ENCODE data around the gene UQCRC1. TPM values are rescaled to one million over a fixed set of nuclear protein-coding genes. Genes with fewer than 3 reads are reported as not detected.

UQCRC1 gene
- total and polyA plus RNA-seq, 2 donors (not counting 1 experiment from before 2014, with no cell fraction given) = 226 to 366 TPM

GRCh38 chr3:48591886-48592518 lies 17.4 kb downstream of the UQCRC1 start:
- Histone ChIP-seq H3K4me1 (ENCODE audit: control insufficient read depth, extremely low read depth, insufficient read depth, low read length) (peaks cover 20% of the 10 kb centered on the region), H3K4me3 (replicated peaks in 1 of 4; ENCODE audit: control extremely low read depth in 1 of 4, insufficient read depth in 1 of 4, low read depth in 3 of 4, low read length in 4 of 4) (no peak overlapping the region)

GRCh38 chr3:48591436-48591835 lies 18.0 kb downstream of the UQCRC1 start:
- no peak overlapping the region for H3K9ac ChIP-seq (ENCODE audit: insufficient read depth, low read length)
- H3K9me3 ChIP-seq (ENCODE audit: control insufficient read depth, insufficient read depth, low read depth, low read length) = no peaks in the 10 kb centered on the region
- H3K4me3 ChIP-seq (replicated peaks in 1 of 4; ENCODE audit: control extremely low read depth in 1 of 4, insufficient read depth in 1 of 4, low read depth in 3 of 4, low read length in 4 of 4) = no peak overlapping the region
- H2AFZ ChIP-seq (ENCODE audit: low read length) = no peak overlapping the region
- H4K20me1 ChIP-seq (ENCODE audit: control insufficient read depth, extremely low read depth, insufficient read depth, low read length) = no peaks in the 10 kb centered on the region
- no peak for DNase-seq (ENCODE audit: low read depth in 2 of 2)
- H3K27ac ChIP-seq (ENCODE audit: insufficient read depth, low read length) = no peak overlapping the region
- TF ChIP-seq EZH2 (IDR thresholded peaks at IDR 0.05; ENCODE audit: low read length, missing control alignments) = no peak
- TF ChIP-seq CTCF (conservative IDR thresholded peaks at IDR 0.05 in 1 of 2, IDR thresholded peaks at IDR 0.05 in 1 of 2; ENCODE audit: low read depth in 1 of 2, low read length in 2 of 2) = no peak
- peaks cover 19% of the 10 kb centered on the region for H3K4me1 ChIP-seq (ENCODE audit: control insufficient read depth, extremely low read depth, insufficient read depth, low read length)
- H3K36me3 ChIP-seq (ENCODE audit: control insufficient read depth, insufficient read depth, low read length) = peaks cover 7% of the 10 kb centered on the region
- H3K4me2 ChIP-seq (ENCODE audit: extremely low read depth, insufficient read depth, low read length) = no peak overlapping the region
- no peaks in the 10 kb centered on the region for H3K79me2 ChIP-seq (ENCODE audit: control insufficient read depth, insufficient read depth, low read length)
- H3K27me3 ChIP-seq (ENCODE audit: control insufficient read depth, insufficient read depth, low read length) = no peaks in the 10 kb centered on the region

More at GRCh38 chr3:48591886-48592518, 17.4 kb downstream of the UQCRC1 start:
- no peaks in the 10 kb centered on the region for H3K9me3 ChIP-seq (ENCODE audit: control insufficient read depth, insufficient read depth, low read depth, low read length)
- no peak overlapping the region for H3K4me2 ChIP-seq (ENCODE audit: extremely low read depth, insufficient read depth, low read length)
- H3K27ac ChIP-seq (ENCODE audit: insufficient read depth, low read length) = no peak overlapping the region
- no peaks in the 10 kb centered on the region for H4K20me1 ChIP-seq (ENCODE audit: control insufficient read depth, extremely low read depth, insufficient read depth, low read length)
- no peaks in the 10 kb centered on the region for H3K79me2 ChIP-seq (ENCODE audit: control insufficient read depth, insufficient read depth, low read length)
- no peak overlapping the region for H3K9ac ChIP-seq (ENCODE audit: insufficient read depth, low read length)
- DNase-seq (ENCODE audit: low read depth in 2 of 2) = no peak
- H2AFZ ChIP-seq (ENCODE audit: low read length) = no peak overlapping the region
- TF ChIP-seq CTCF (conservative IDR thresholded peaks at IDR 0.05 in 1 of 2, IDR thresholded peaks at IDR 0.05 in 1 of 2; ENCODE audit: low read depth in 1 of 2, low read length in 2 of 2) (no peak), EZH2 (IDR thresholded peaks at IDR 0.05; ENCODE audit: low read length, missing control alignments) (no peak)
- no peaks in the 10 kb centered on the region for H3K27me3 ChIP-seq (ENCODE audit: control insufficient read depth, insufficient read depth, low read length)
- H3K36me3 ChIP-seq (ENCODE audit: control insufficient read depth, insufficient read depth, low read length) = peaks cover 7% of the 10 kb centered on the region

GRCh38 chr3:48588230-48588629 lies 21.2 kb downstream of the UQCRC1 start:
- Histone ChIP-seq H3K4me3 (replicated peaks in 1 of 4; ENCODE audit: control extremely low read depth in 1 of 4, insufficient read depth in 1 of 4, low read depth in 3 of 4, low read length in 4 of 4) (no peak overlapping the region), H2AFZ (ENCODE audit: low read length) (no peak overlapping the region), H3K4me2 (ENCODE audit: extremely low read depth, insufficient read depth, low read length) (no peak overlapping the region), H3K9ac (ENCODE audit: insufficient read depth, low read length) (no peak overlapping the region), H4K20me1 (ENCODE audit: control insufficient read depth, extremely low read depth, insufficient read depth, low read length) (no peaks in the 10 kb centered on the region), H3K36me3 (ENCODE audit: control insufficient read depth, insufficient read depth, low read length) (peaks cover 7% of the 10 kb centered on the region), H3K79me2 (ENCODE audit: control insufficient read depth, insufficient read depth, low read length) (no peaks in the 10 kb centered on the region), H3K27me3 (ENCODE audit: control insufficient read depth, insufficient read depth, low read length) (no peaks in the 10 kb centered on the region), H3K27ac (ENCODE audit: insufficient read depth, low read length) (no peak overlapping the region), H3K9me3 (ENCODE audit: control insufficient read depth, insufficient read depth, low read depth, low read length) (no peaks in the 10 kb centered on the region), H3K4me1 (ENCODE audit: control insufficient read depth, extremely low read depth, insufficient read depth, low read length) (no peaks in the 10 kb centered on the region)
- no peak for DNase-seq (ENCODE audit: low read depth in 2 of 2)
- TF ChIP-seq EZH2 (IDR thresholded peaks at IDR 0.05; ENCODE audit: low read length, missing control alignments) (no peak), CTCF (conservative IDR thresholded peaks at IDR 0.05 in 1 of 2, IDR thresholded peaks at IDR 0.05 in 1 of 2; ENCODE audit: low read depth in 1 of 2, low read length in 2 of 2) (no peak)
